ENCODE results near the gene SDF2L1.

The SDF2L1 gene

GRCh38 chr22:21624880-21625791 lies 17.0 kb upstream of the SDF2L1 start:
- Mint-ChIP-seq H3K4me1 (peaks cover 49% of the 10 kb centered on the region), H3K36me3 (ENCODE audit: insufficient read depth) (peaks cover 42% of the 10 kb centered on the region), H3K27me3 (no peaks in the 10 kb centered on the region), H3K4me3 (no peak overlapping the region), H3K9me3 (no peaks in the 10 kb centered on the region), H3K27ac (ENCODE audit: low read depth) (peak overlapping the region; percentile 68)
- DNase-seq (ENCODE audit: low spot score in 2 of 2) = no peak
- no peak for ATAC-seq (replicated peaks; ENCODE audit: extremely low read depth, poor library complexity, severe bottlenecking)

GRCh38 chr22:21626073-21626734 lies 15.9 kb upstream of the SDF2L1 start:
- Mint-ChIP-seq H3K4me3 (no peak overlapping the region), H3K27me3 (no peaks in the 10 kb centered on the region)

GRCh38 chr22:21626735-21627469 lies 15.2 kb upstream of the SDF2L1 start:
- H3K4me3 Mint-ChIP-seq = peak overlapping the region; percentile 88
- H3K4me1 Mint-ChIP-seq = peaks cover 50% of the 10 kb centered on the region
- H3K36me3 Mint-ChIP-seq (ENCODE audit: insufficient read depth) = peaks cover 38% of the 10 kb centered on the region
- no peaks in the 10 kb centered on the region for H3K9me3 Mint-ChIP-seq
- no peak for DNase-seq (ENCODE audit: low spot score in 2 of 2)
- H3K27ac Mint-ChIP-seq (ENCODE audit: low read depth) = no peak overlapping the region
- no peak for ATAC-seq (replicated peaks; ENCODE audit: extremely low read depth, poor library complexity, severe bottlenecking)
- H3K27me3 Mint-ChIP-seq = no peaks in the 10 kb centered on the region

More at GRCh38 chr22:21626073-21626734, 15.9 kb upstream of the SDF2L1 start:
- Mint-ChIP-seq H3K4me1 (peaks cover 46% of the 10 kb centered on the region), H3K36me3 (ENCODE audit: insufficient read depth) (peaks cover 42% of the 10 kb centered on the region), H3K27ac (ENCODE audit: low read depth) (no peak overlapping the region), H3K9me3 (no peaks in the 10 kb centered on the region)
- ATAC-seq (replicated peaks; ENCODE audit: extremely low read depth, poor library complexity, severe bottlenecking) (no peak), DNase-seq (ENCODE audit: low spot score in 2 of 2) (no peak)

GRCh38 chr22:21628386-21629254 lies 13.5 kb upstream of the SDF2L1 start:
- no peaks in the 10 kb centered on the region for H3K9me3 Mint-ChIP-seq
- H3K27ac Mint-ChIP-seq (ENCODE audit: low read depth) = peak overlapping the region; percentile 81
- DNase-seq (ENCODE audit: low spot score in 2 of 2) = no peak
- H3K4me1 Mint-ChIP-seq = peaks cover 39% of the 10 kb centered on the region
- H3K4me3 Mint-ChIP-seq = peak overlapping the region; percentile 88
- H3K36me3 Mint-ChIP-seq (ENCODE audit: insufficient read depth) = peaks cover 27% of the 10 kb centered on the region
- no peak for ATAC-seq (replicated peaks; ENCODE audit: extremely low read depth, poor library complexity, severe bottlenecking)
- no peaks in the 10 kb centered on the region for H3K27me3 Mint-ChIP-seq

- DNase-seq (ENCODE audit: low spot score in 2 of 2) (peak; percentile 89 to 92), ATAC-seq (replicated peaks; ENCODE audit: extremely low read depth, poor library complexity, severe bottlenecking) (peak; percentile 92)
- peaks cover 39% of the 10 kb centered on the region for H3K4me1 Mint-ChIP-seq
- no peaks in the 10 kb centered on the region for H3K9me3 Mint-ChIP-seq
- H3K27ac Mint-ChIP-seq (ENCODE audit: low read depth) = peak within 1 kb of the TSS; percentile 81
- H3K4me3 Mint-ChIP-seq = peak within 1 kb of the TSS; percentile 88
- peaks cover 19% of the 10 kb centered on the region for H3K36me3 Mint-ChIP-seq (ENCODE audit: insufficient read depth)
- H3K27me3 Mint-ChIP-seq = no peaks in the 10 kb centered on the region
These were observed 12.6 kb upstream of the SDF2L1 start, which contains the start of gene YDJC for GRCh38 chr22:21629255-21630149. Gene YDJC, minus strand, starts transcription at chr22:21630022. Its CDS starts 8 bp downstream, at chr22:21630014.

DNA sequence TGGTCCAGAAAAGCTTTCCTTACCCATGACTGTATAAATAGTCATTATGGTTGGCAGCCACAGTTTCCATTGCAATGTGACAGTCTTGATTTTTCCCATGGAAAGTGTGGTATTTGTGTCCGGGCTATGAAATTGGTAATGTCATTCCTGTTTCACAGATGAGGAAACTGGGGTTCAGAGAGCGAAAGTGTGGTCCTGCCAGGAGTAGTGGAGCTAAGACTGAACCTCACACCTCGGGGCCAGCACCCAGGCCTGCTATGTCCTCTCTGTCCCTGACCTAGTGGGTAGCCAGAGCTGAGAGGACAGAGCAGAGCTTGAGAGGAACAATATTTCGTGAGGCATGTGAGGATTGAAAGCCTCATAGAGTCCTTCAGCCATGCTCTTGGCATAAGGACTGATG lies 11.1 kb upstream of the SDF2L1 start:
- Mint-ChIP-seq H3K27me3 (no peaks in the 10 kb centered on the region), H3K4me3 (no peak overlapping the region), H3K36me3 (ENCODE audit: insufficient read depth) (peaks cover 16% of the 10 kb centered on the region), H3K9me3 (no peaks in the 10 kb centered on the region), H3K27ac (ENCODE audit: low read depth) (no peak overlapping the region), H3K4me1 (peaks cover 28% of the 10 kb centered on the region)
- DNase-seq (ENCODE audit: low spot score in 2 of 2) (no peak), ATAC-seq (replicated peaks; ENCODE audit: extremely low read depth, poor library complexity, severe bottlenecking) (no peak)

DNA sequence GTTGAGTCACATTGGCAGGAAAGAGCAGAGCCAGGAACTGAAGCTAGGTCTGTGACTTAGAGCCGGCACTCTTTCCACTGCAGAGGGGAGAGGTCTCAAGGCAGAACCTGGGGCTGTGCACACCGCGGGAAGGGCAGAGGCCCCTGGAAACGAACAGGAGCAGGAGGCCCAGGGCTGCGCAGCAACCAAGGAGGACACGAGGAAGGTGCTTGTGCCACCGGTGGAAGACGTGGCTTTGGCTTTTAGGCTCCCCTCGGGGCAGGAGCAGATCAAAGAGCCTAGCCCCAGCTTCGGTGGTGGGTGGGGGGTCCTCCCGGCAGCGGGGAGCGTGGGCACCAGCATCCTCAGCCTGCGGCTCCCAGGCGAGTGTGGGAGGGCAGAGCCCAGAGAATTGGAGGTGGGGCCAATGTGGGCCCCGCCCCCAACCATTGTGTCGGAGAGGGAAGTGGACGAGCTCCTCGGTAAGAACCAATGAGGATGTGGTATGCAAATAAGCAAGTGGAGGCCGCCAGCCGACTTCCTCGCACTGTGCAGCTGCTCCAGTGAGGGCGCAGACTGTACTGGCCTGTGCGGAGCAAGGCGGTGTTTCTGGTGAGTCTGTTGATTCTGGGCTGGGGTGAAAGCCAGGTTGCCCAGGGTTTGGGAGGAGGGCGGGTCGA lies 9.7 kb upstream of the SDF2L1 start, which contains the start of gene CCDC116:
Gene CCDC116, plus strand, starts transcription at position 524 of the 659 bp plus-strand sequence. CDS start 422 bp downstream, outside the sequence.
- Mint-ChIP-seq H3K36me3 (ENCODE audit: insufficient read depth) (peaks cover 10% of the 10 kb centered on the region), H3K9me3 (no peaks in the 10 kb centered on the region), H3K27ac (ENCODE audit: low read depth) (no peak within 1 kb of the TSS), H3K4me3 (no peak within 1 kb of the TSS), H3K4me1 (peaks cover 18% of the 10 kb centered on the region), H3K27me3 (no peaks in the 10 kb centered on the region)
- peak; percentile 48 to 56 for DNase-seq (ENCODE audit: low spot score in 2 of 2)
- ATAC-seq (replicated peaks; ENCODE audit: extremely low read depth, poor library complexity, severe bottlenecking) = peak; percentile 35

DNA sequence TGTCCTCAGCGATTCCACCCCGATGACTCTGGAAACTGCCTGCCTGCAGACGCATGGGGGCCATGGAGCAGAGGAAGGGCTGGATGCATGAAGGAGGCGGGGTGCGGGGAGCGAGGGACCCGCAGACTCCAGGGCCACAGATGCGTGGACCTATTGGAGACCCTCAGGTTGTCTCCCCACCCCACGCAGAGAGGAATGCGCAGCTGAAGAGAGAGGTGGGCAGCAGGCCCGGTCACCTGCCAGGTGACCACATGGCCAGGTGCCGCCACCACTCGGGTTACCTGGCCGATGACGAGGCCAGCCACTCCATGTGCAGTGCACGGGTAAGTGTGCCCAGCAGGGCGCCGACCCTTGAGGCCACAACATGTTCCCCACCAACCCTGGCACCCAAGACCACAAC lies 9.2 kb upstream of the SDF2L1 start:
- Mint-ChIP-seq H3K27me3 (no peaks in the 10 kb centered on the region), H3K4me3 (no peak overlapping the region), H3K27ac (ENCODE audit: low read depth) (no peak overlapping the region), H3K36me3 (ENCODE audit: insufficient read depth) (peaks cover 10% of the 10 kb centered on the region), H3K9me3 (no peaks in the 10 kb centered on the region), H3K4me1 (peaks cover 15% of the 10 kb centered on the region)
- ATAC-seq (replicated peaks; ENCODE audit: extremely low read depth, poor library complexity, severe bottlenecking) (no peak), DNase-seq (ENCODE audit: low spot score in 2 of 2) (no peak)

GRCh38 chr22:21633481-21633880 lies 8.6 kb upstream of the SDF2L1 start:
- H3K4me3 Mint-ChIP-seq = no peak overlapping the region
- H3K4me1 Mint-ChIP-seq = peaks cover 10% of the 10 kb centered on the region
- H3K27me3 Mint-ChIP-seq = no peaks in the 10 kb centered on the region
- no peak for DNase-seq (ENCODE audit: low spot score in 2 of 2)
- peaks cover 8% of the 10 kb centered on the region for H3K36me3 Mint-ChIP-seq (ENCODE audit: insufficient read depth)
- no peak for ATAC-seq (replicated peaks; ENCODE audit: extremely low read depth, poor library complexity, severe bottlenecking)
- no peaks in the 10 kb centered on the region for H3K9me3 Mint-ChIP-seq
- no peak overlapping the region for H3K27ac Mint-ChIP-seq (ENCODE audit: low read depth)

GRCh38 chr22:21634081-21634480 lies 8.0 kb upstream of the SDF2L1 start:
- DNase-seq (ENCODE audit: low spot score in 2 of 2) (no peak), ATAC-seq (replicated peaks; ENCODE audit: extremely low read depth, poor library complexity, severe bottlenecking) (no peak)
- Mint-ChIP-seq H3K9me3 (no peaks in the 10 kb centered on the region), H3K27ac (ENCODE audit: low read depth) (no peak overlapping the region), H3K4me3 (no peak overlapping the region), H3K36me3 (ENCODE audit: insufficient read depth) (peaks cover 7% of the 10 kb centered on the region), H3K27me3 (no peaks in the 10 kb centered on the region), H3K4me1 (peaks cover 8% of the 10 kb centered on the region)

GRCh38 chr22:21634844-21635243 lies 7.3 kb upstream of the SDF2L1 start:
- Mint-ChIP-seq H3K4me3 (no peak overlapping the region), H3K27ac (ENCODE audit: low read depth) (no peak overlapping the region), H3K9me3 (no peaks in the 10 kb centered on the region), H3K27me3 (no peaks in the 10 kb centered on the region), H3K4me1 (peaks cover 4% of the 10 kb centered on the region), H3K36me3 (ENCODE audit: insufficient read depth) (peaks cover 5% of the 10 kb centered on the region)
- ATAC-seq (replicated peaks; ENCODE audit: extremely low read depth, poor library complexity, severe bottlenecking) (no peak), DNase-seq (ENCODE audit: low spot score in 2 of 2) (no peak)

Data from central memory CD8-positive, alpha-beta T cell (primary cell).